ENCODE data around the gene GAD1.

DNA sequence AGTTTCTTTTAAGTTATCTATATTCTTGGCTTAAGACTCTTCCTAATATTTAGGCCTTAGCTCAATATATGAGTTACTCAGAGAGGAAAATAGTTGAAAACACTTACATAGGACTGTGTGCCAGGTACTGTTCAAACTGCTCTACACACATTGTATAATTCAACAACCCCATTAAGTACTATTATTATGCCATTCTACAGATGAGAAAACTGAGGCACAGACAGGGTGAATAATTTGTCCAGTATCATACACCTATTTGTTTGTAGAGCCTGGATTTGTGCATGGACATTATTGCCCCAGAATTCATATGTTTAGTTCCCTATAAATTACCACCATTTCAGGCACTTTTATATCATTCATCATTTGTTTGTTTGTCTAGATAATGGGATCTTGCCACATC lies 17.7 kb upstream of the GAD1 start:
- no peak for TF ChIP-seq GABPA (IDR thresholded peaks at IDR 0.05; ENCODE audit: borderline replicate concordance, insufficient read depth, low read length)
- TF ChIP-seq, protein P1, sequence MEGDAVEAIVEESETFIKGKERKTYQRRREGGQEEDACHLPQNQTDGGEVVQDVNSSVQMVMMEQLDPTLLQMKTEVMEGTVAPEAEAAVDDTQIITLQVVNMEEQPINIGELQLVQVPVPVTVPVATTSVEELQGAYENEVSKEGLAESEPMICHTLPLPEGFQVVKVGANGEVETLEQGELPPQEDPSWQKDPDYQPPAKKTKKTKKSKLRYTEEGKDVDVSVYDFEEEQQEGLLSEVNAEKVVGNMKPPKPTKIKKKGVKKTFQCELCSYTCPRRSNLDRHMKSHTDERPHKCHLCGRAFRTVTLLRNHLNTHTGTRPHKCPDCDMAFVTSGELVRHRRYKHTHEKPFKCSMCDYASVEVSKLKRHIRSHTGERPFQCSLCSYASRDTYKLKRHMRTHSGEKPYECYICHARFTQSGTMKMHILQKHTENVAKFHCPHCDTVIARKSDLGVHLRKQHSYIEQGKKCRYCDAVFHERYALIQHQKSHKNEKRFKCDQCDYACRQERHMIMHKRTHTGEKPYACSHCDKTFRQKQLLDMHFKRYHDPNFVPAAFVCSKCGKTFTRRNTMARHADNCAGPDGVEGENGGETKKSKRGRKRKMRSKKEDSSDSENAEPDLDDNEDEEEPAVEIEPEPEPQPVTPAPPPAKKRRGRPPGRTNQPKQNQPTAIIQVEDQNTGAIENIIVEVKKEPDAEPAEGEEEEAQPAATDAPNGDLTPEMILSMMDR (IDR thresholded peaks at IDR 0.05; ENCODE audit: control extremely low read depth in 1 of 3, insufficient read depth in 1 of 3, low read depth in 1 of 3, low read length in 3 of 3), result no peak
- TF ChIP-seq TAF1 (IDR thresholded peaks at IDR 0.05; ENCODE audit: low read depth, low read length), result no peak
- no peak for TF ChIP-seq CHD2 (IDR thresholded peaks at IDR 0.05; ENCODE audit: low read length)
- no peak for TF ChIP-seq FOSL1 (IDR thresholded peaks at IDR 0.05; ENCODE audit: insufficient read depth, low read depth, low read length)
- TF ChIP-seq RXRA (IDR thresholded peaks at IDR 0.05; ENCODE audit: insufficient read depth, low read depth, low read length), result no peak
- no peak for TF ChIP-seq POU5F1 (IDR thresholded peaks at IDR 0.05; ENCODE audit: low read depth, low read length)
- TF ChIP-seq POLR2A (IDR thresholded peaks at IDR 0.05; ENCODE audit: control extremely low read depth in 1 of 2, low read depth in 2 of 2, low read length in 2 of 2), result no peak
- TF ChIP-seq BRCA1 (IDR thresholded peaks at IDR 0.05; ENCODE audit: low read depth, low read length), result no peak
- no peak for TF ChIP-seq SIN3A (conservative IDR thresholded peaks at IDR 0.05 in 1 of 2, IDR thresholded peaks at IDR 0.05 in 1 of 2; ENCODE audit: low read depth in 1 of 2, low read length in 2 of 2)
- TF ChIP-seq BCL11A (IDR thresholded peaks at IDR 0.05; ENCODE audit: low read depth in 2 of 2, low read length in 2 of 2), result no peak
- no peak for TF ChIP-seq JUND (IDR thresholded peaks at IDR 0.05; ENCODE audit: low read length)
